ENCODE results near the gene NRROS. TPM values are rescaled to one million over a fixed set of nuclear protein-coding genes. Genes with fewer than 3 reads are reported as not detected.

The NRROS gene
- total and polyA plus RNA-seq, 7 donors, result 0.60 to 7.5 (median 5.8) TPM

DNA sequence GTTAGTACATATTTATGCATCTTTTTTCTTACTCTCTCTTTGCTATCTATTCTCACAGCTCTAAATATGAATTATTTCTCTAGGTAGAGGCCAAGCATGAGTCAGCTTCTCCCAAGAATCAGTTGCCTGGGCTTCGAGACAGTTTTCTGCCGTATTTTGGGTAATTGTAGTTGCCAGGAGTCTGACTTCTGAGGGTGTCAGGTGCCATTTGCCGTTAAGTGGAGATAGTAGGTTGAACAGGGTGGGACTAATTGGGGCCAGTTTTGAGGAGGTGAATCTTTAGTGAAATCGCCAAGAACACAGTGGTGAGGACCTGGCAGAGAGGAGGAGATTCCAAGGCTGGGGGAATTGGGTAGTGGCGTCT is 7.8 kb upstream of the NRROS start:
- WGBS, 2 donors, result 13% methylated on average over 5 of the region's 5 CpGs
- Histone ChIP-seq H3K27me3 (no peaks in the 10 kb centered on the region), H3K4me1 (peaks cover 0 to 27% (median 16%) of the 10 kb centered on the region in 4 donors), H3K36me3 (no peaks in the 10 kb centered on the region), H3K9me3 (no peaks in the 10 kb centered on the region), H3K4me3 (peak overlapping the region; percentile 47 to 65 (median 61)), H3K27ac (peak overlapping the region; percentile 82 to 92 (median 86))
- no peak for DNase-seq
- intact Hi-C loops (cut with DNase I), result loop anchor here (2.0 kb wide), 1 partner anchor 21 kb away; no protein-coding TSS in a partner anchor
- TF ChIP-seq EP300 (IDR thresholded peaks at IDR 0.05) (no peak), POLR2AphosphoS5 (IDR thresholded peaks at IDR 0.05) (no peak), POLR2A (IDR thresholded peaks at IDR 0.05) (no peak)
- TF ChIP-seq, protein P1, sequence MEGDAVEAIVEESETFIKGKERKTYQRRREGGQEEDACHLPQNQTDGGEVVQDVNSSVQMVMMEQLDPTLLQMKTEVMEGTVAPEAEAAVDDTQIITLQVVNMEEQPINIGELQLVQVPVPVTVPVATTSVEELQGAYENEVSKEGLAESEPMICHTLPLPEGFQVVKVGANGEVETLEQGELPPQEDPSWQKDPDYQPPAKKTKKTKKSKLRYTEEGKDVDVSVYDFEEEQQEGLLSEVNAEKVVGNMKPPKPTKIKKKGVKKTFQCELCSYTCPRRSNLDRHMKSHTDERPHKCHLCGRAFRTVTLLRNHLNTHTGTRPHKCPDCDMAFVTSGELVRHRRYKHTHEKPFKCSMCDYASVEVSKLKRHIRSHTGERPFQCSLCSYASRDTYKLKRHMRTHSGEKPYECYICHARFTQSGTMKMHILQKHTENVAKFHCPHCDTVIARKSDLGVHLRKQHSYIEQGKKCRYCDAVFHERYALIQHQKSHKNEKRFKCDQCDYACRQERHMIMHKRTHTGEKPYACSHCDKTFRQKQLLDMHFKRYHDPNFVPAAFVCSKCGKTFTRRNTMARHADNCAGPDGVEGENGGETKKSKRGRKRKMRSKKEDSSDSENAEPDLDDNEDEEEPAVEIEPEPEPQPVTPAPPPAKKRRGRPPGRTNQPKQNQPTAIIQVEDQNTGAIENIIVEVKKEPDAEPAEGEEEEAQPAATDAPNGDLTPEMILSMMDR (IDR thresholded peaks at IDR 0.05), result no peak

DNA sequence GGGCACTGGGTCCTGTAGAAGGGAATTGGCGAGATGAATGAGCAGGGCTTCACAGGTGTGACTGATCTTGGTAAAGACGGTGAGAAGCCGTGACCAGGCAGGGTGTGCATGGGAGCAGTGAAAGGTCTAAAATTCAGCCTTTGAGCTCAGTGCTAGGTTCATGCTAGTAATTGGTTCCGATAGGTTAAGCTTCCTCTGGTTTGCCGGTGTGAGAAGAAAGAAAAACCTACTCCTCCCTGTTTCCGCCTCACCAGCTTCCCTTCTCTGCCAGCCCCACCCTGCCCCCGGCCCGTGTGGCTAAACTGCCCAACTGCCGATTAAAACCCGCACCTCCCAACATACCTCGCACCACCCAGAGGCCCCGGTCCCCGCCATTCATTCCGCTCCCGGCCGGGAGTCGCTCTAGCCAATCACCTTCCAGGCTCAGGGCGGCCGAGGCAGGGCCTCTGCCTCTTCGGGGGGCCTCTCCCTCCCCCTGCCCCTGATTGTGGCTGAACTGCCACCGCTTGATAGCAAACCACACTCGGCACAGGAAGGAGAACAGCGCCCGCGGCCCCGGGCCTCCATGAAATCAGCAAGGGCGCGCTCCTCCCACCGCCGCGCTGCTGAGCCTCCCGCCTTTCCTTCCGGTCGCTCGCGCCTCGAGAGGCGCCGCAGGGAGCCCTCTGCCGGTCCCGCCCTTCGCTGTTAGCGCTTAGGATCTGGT is 7.3 kb upstream of the NRROS start:
- TF ChIP-seq POLR2AphosphoS5 (IDR thresholded peaks at IDR 0.05) (peak; percentile 23 to 67 (median 59)), EP300 (IDR thresholded peaks at IDR 0.05) (no peak), POLR2A (IDR thresholded peaks at IDR 0.05) (peak; percentile 25 to 49)
- TF ChIP-seq, protein P1 (IDR thresholded peaks at IDR 0.05), result peak in 1 of 4 experiments; percentile 39
- H3K4me1 ChIP-seq, result peaks cover 0 to 27% (median 16%) of the 10 kb centered on the region in 4 donors
- peak overlapping the region; percentile 47 to 65 (median 61) for H3K4me3 ChIP-seq
- peak; percentile 87 for DNase-seq
- H3K27ac ChIP-seq, result peak overlapping the region; percentile 82 to 92 (median 86)
- WGBS, 2 donors, result 1% methylated on average over 43 of the region's 43 CpGs
- intact Hi-C loops (cut with DNase I), result loop anchor here (2.0 kb wide), 1 partner anchor 21 kb away; no protein-coding TSS in a partner anchor
- no peaks in the 10 kb centered on the region for H3K27me3 ChIP-seq
- no peaks in the 10 kb centered on the region for H3K9me3 ChIP-seq
- H3K36me3 ChIP-seq, result no peaks in the 10 kb centered on the region

DNA sequence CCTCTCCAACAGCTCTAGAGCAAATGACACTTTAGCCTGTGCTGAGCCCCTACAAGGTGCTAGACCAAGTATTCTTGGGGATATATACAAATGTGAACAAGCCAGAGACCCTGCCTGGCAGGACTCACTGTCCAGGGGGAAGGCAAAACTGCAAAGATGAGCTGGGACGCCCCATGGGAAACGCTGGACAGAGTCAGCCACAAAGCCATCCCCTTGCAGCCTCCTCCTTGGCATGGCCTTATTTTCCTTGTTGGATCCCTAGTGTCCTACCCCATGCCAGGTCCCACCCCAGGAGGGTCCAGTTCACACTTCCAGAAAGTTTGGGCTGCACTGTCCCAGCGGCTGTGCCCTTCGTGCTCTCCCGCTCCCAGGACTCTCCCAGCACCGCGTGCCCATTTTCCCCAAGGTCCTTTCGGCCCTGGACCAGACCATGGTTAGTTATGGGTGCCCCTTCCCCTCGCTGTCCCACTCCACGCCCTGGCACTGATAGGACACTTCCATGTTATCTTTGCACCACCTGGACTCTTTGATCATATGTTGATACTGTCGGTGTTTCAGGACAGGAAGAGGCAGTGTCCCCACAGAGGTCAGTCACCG is 5.8 kb upstream of the NRROS start:
- H3K4me3 ChIP-seq, result peak overlapping the region in 1 of 4 donors; percentile 65
- no peaks in the 10 kb centered on the region for H3K27me3 ChIP-seq
- DNase-seq, result no peak
- WGBS, 2 donors, result 84 to 93% methylated on average over 12 of the region's 12 CpGs
- no peak for TF ChIP-seq POLR2AphosphoS5 (IDR thresholded peaks at IDR 0.05)
- TF ChIP-seq, protein P1 (IDR thresholded peaks at IDR 0.05), result no peak
- TF ChIP-seq EP300 (IDR thresholded peaks at IDR 0.05), result no peak
- TF ChIP-seq POLR2A (IDR thresholded peaks at IDR 0.05), result no peak
- H3K4me1 ChIP-seq, result peaks cover 0 to 27% (median 16%) of the 10 kb centered on the region in 4 donors
- H3K36me3 ChIP-seq, result no peaks in the 10 kb centered on the region
- H3K27ac ChIP-seq, result peak overlapping the region; percentile 82 to 92 (median 86)
- no peaks in the 10 kb centered on the region for H3K9me3 ChIP-seq
- intact Hi-C loops (cut with DNase I), result loop anchor here (2.0 kb wide), 1 partner anchor 23 kb away; no protein-coding TSS in a partner anchor

DNA sequence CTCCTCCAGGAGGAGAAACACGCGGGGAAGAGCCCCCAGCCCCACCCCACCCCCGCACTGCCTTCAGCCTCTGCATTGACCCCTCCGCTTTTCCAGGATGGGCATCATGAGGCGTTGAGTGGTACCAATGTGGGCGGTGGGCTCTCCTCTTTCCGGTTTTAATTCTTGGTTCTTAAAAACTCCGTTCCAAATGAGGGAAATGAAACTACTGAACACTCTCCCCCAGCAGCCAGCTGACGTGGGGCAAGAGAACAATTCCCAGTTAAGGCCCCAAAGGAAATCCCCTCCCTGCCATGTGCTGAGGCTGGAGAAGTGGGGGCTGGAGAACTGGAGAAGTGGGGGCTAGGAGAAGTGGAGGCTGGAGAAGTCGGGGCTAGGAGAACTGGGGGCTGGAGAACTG is 5.3 kb upstream of the NRROS start:
- no peaks in the 10 kb centered on the region for H3K9me3 ChIP-seq
- 62 to 91% methylated on average over 10 of the region's 10 CpGs for WGBS, 2 donors
- H3K4me3 ChIP-seq, result no peak overlapping the region
- intact Hi-C loops (cut with DNase I), result no loop called here
- peak overlapping the region; percentile 82 to 92 (median 86) for H3K27ac ChIP-seq
- no peak for TF ChIP-seq EP300 (IDR thresholded peaks at IDR 0.05)
- TF ChIP-seq, protein P1 (IDR thresholded peaks at IDR 0.05), result no peak
- no peak for TF ChIP-seq POLR2A (IDR thresholded peaks at IDR 0.05)
- TF ChIP-seq POLR2AphosphoS5 (IDR thresholded peaks at IDR 0.05), result no peak
- no peaks in the 10 kb centered on the region for H3K27me3 ChIP-seq
- DNase-seq, result no peak
- H3K4me1 ChIP-seq, result peaks cover 0 to 29% (median 18%) of the 10 kb centered on the region in 4 donors
- no peaks in the 10 kb centered on the region for H3K36me3 ChIP-seq
